KMS-11 (cell line): Measurements from ENCODE around the gene SLC10A1.

Source experiments
- H2AFZ ChIP-seq: fragments of 200-600 bp; sonication (generic); 2 replicates; pipeline ENCODE4 v1.6.1; 2016; ENCODE audit warnings: antibody characterized with exemption, mixed run types, low read depth
- H3K27ac ChIP-seq: fragments of 200-600 bp; sonication (generic); 2 replicates; pipeline ENCODE4 v1.6.1; 2016; ENCODE audit warnings: mild to moderate bottlenecking, mixed run types
- H3K27me3 ChIP-seq: fragments of 200-600 bp; sonication (generic); 2 replicates; pipeline ENCODE4 v1.6.1; 2017; ENCODE audit warnings: mild to moderate bottlenecking, low read depth, mixed run types, moderate library complexity; ENCODE audit not compliant: insufficient read depth
- H3K36me3 ChIP-seq: fragments of 200-600 bp; sonication (generic); 2 replicates; pipeline ENCODE4 v1.6.1; 2017; ENCODE audit warnings: mild to moderate bottlenecking, mixed run types; ENCODE audit not compliant: insufficient read depth
- H3K4me1 ChIP-seq: fragments of 200-600 bp; sonication (generic); 2 replicates; pipeline ENCODE4 v1.6.1; 2016; ENCODE audit warnings: mild to moderate bottlenecking, low read depth, mixed run types; ENCODE audit not compliant: poor library complexity, severe bottlenecking
- H3K4me2 ChIP-seq: fragments of 200-600 bp; sonication (generic); 2 replicates; pipeline ENCODE4 v1.7.0; 2016; ENCODE audit warnings: mild to moderate bottlenecking, mixed run types
- H3K4me3 ChIP-seq: fragments of 200-600 bp; sonication (generic); IDR thresholded peaks from 2 replicates; pipeline ENCODE4 v1.6.1; 2017; ENCODE audit warnings: low read depth, low read length, mixed read lengths; ENCODE audit not compliant: insufficient read depth
- H3K79me2 ChIP-seq: fragments of 200-600 bp; sonication (generic); 2 replicates; pipeline ENCODE4 v1.6.1; 2016; ENCODE audit warnings: low read depth, mixed run types; ENCODE audit not compliant: insufficient read depth
- H3K9ac ChIP-seq: fragments of 200-600 bp; sonication (generic); 2 replicates; pipeline ENCODE4 v1.6.1; 2016; ENCODE audit warnings: mild to moderate bottlenecking, mixed run types
- H4K20me1 ChIP-seq: fragments of 200-600 bp; sonication (generic); 2 replicates; pipeline ENCODE4 v1.6.1; 2016; ENCODE audit warnings: mild to moderate bottlenecking, mixed run types; ENCODE audit not compliant: insufficient read depth
- CTCF ChIP-seq: fragments of 200-600 bp; sonication (generic); conservative IDR thresholded peaks from 2 replicates; pipeline ENCODE4 v1.6.1; 2017; ENCODE audit warnings: low read depth, mild to moderate bottlenecking, antibody characterized with exemption, low read length, moderate library complexity, mixed read lengths

Gene SLC10A1

DNA sequence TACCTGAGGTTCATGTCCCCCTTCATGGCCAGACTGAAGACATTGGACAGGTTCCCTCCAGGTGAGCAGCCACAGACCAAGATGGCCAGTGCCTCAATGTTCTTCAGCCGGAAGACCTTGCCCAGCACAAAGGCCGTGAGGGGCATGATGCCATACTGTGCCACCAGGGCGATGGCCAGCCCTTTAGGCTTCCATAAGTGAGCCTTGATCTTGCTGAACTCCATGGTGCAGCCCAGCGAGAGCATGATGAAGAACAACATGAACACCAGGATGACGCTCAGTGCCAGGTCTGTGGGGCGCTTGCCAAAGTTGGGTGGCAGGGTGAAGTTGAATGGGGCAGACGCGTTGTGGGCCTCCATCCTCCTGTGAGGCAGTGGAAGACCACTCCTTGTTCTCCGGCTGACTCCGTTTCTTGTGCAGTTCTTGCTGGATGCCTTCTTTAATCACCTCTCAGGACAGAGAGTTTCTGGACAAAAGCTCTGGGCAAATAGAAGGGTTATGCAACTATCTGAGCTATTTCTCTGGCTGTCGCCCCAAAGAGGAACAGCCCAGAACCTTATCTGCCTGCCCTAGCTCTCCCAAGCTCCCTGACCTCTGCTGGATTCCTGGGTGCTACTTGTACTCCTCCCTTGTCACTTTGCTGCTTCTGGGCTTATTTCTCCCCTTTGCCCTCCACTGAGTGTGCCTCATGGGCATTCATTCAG lies at the start of gene SLC10A1:
Gene SLC10A1, minus strand, starts transcription at position 445 of the 704 bp plus-strand sequence. Its CDS starts 86 bp downstream, at position 359.
- Histone ChIP-seq H2AFZ (no peak within 1 kb of the TSS), H3K4me3 (no peak within 1 kb of the TSS), H3K36me3 (no peaks in the 10 kb centered on the region), H3K27ac (no peak within 1 kb of the TSS), H3K4me2 (no peak within 1 kb of the TSS), H3K4me1 (no peaks in the 10 kb centered on the region), H3K79me2 (no peaks in the 10 kb centered on the region), H4K20me1 (no peaks in the 10 kb centered on the region), H3K27me3 (no peaks in the 10 kb centered on the region), H3K9ac (no peak within 1 kb of the TSS)
- no peak for TF ChIP-seq CTCF

DNA sequence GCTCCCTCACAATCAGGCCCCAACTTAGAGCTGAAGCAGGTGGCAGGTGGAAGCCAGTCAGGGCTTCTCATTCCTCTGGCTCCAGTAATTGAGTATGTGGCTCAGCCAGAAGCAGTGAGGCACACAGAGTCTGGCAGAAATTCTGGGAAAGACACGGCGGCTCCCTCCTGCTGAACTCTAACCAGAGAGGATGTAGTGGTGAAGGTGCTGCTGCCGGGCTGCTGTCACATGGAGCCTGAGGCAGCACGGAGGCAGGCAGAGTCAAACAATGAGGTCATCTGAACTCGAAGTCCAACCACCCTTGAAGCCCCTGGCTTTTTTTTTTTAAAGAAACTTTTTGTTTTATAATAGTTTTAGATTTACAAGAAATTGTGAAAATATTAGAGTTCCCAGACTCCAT lies 48.7 kb upstream of the SLC10A1 start:
- no peaks in the 10 kb centered on the region for H3K4me1 ChIP-seq
- H3K36me3 ChIP-seq = no peaks in the 10 kb centered on the region
- no peak overlapping the region for H3K27ac ChIP-seq
- H2AFZ ChIP-seq = no peak overlapping the region
- H3K4me2 ChIP-seq = no peak overlapping the region
- no peak overlapping the region for H3K4me3 ChIP-seq
- no peaks in the 10 kb centered on the region for H3K27me3 ChIP-seq
- no peak overlapping the region for H3K9ac ChIP-seq
- no peak for TF ChIP-seq CTCF
- H3K79me2 ChIP-seq = no peaks in the 10 kb centered on the region
- no peaks in the 10 kb centered on the region for H4K20me1 ChIP-seq

GRCh38 chr14:69845050-69845581 lies 48.1 kb upstream of the SLC10A1 start:
- Histone ChIP-seq H3K4me2 (no peak overlapping the region), H2AFZ (no peak overlapping the region), H4K20me1 (no peaks in the 10 kb centered on the region), H3K79me2 (no peaks in the 10 kb centered on the region), H3K4me3 (no peak overlapping the region), H3K4me1 (no peaks in the 10 kb centered on the region), H3K36me3 (no peaks in the 10 kb centered on the region), H3K27ac (no peak overlapping the region), H3K9ac (no peak overlapping the region), H3K27me3 (no peaks in the 10 kb centered on the region)
- no peak for TF ChIP-seq CTCF

GRCh38 chr14:69844171-69844570 lies 47.1 kb upstream of the SLC10A1 start:
- no peak for TF ChIP-seq CTCF
- Histone ChIP-seq H3K27ac (no peak overlapping the region), H3K27me3 (no peaks in the 10 kb centered on the region), H3K4me3 (no peak overlapping the region), H3K9ac (no peak overlapping the region), H4K20me1 (no peaks in the 10 kb centered on the region), H3K36me3 (no peaks in the 10 kb centered on the region), H3K4me1 (no peaks in the 10 kb centered on the region), H3K4me2 (no peak overlapping the region), H2AFZ (no peak overlapping the region), H3K79me2 (no peaks in the 10 kb centered on the region)
